HG03354 (cell line): ENCODE data around the gene PPME1.
"Not testable (repeated sequence)": the region's sequence is repeated elsewhere in the genome, so short reads cannot be mapped to it uniquely, and the experiment has no call there.

ENCODE experiments used
- ATAC-seq: cut with Tn5 transposase; IDR thresholded peaks from one replicate; pipeline ENCODE4 v1.9.1; 2021; ENCODE audit warnings: mild to moderate bottlenecking; ENCODE audit not compliant: unreplicated experiment, poor library complexity, severe bottlenecking

PPME1 gene, protein sequence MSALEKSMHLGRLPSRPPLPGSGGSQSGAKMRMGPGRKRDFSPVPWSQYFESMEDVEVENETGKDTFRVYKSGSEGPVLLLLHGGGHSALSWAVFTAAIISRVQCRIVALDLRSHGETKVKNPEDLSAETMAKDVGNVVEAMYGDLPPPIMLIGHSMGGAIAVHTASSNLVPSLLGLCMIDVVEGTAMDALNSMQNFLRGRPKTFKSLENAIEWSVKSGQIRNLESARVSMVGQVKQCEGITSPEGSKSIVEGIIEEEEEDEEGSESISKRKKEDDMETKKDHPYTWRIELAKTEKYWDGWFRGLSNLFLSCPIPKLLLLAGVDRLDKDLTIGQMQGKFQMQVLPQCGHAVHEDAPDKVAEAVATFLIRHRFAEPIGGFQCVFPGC

DNA sequence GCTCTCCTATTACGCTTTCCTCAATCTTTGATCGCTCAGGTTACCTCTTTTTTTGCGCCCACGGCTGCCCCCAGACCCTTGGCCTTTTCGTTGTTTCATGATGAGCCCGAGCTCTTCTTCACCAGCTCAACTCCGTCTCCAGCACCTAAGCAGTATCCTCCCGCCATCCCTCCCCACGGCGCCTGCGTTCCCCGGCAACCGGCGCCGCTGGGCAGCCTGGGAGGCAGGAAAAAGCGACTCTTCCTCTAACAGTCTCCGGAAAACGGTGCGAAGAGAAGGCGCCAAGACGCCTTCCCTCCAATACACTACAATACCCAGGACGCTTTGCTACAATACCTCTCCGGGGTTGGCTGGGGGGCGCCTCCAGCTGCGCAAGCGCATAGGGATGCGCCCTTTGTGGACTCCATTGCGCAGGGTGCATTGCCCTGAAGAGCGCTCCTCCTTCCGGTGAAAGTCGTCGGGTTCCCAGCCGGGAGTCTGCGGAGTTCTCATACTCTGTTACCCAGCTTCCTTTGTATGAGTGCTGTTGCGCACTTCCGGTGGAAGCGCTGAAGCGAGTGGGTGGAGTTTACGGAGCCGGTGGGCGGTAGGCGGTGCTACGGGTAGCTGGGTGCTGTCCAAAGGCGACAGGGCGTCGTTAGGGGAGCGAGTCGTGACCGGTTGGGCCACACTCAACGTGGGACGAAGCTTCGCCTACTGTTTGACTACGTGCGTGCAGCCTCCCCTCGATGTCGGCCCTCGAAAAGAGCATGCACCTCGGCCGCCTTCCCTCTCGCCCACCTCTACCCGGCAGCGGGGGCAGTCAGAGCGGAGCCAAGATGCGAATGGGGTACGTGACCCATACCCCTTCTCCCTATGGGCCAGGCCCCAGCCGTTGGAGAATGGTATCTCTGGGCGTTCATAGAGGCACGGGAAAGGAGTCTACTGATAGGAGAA lies at the start of gene PPME1, which contains the start of gene C2CD3:
Gene PPME1, plus strand, starts transcription at position 596 of the 936 bp plus-strand sequence. Its CDS starts 133 bp downstream, at position 729.
Gene C2CD3, minus strand, starts transcription at position 309 of the 936 bp plus-strand sequence. Its CDS starts 210 bp downstream, at position 99.
- peak; percentile 97 for ATAC-seq

DNA sequence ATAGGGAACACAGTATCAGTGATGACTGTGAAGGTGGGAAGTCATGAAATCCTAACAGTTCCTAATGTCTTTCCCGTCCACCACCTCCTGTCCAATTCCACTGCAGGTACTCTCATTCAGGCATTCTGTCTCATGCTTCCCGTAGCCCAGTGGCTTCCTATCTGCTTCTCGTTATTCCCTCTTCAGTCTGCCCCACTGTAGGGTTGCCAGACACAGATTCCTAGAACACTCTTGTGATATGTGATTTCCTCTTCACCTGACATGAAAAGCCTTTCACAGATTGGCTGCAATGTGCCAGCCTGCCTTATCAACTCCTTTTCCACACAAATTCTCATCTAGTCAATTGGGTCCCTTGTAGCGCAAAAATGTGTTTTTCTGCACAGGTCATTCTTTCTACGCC lies 49.3 kb upstream of the PPME1 start:
- no peak for ATAC-seq

DNA sequence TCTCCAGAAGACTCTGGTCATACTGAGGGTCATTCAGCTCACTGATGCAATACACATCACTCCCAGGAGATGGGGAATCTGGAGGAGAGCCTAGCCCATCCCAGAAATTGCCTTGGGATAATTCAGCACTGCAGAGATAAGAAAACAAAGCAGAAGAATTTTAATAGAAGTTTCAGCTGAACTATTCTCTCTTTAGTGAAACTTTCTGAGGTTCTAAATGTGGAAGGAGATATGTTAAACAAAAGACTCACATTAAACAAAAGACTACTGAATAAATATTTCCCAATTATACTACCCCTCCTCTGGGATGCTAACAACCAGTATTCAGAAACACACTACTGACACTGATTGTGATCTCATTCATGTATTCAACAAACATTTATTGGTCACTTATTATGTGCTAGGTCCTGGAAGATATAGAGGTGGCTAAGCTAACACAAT lies 48.1 kb upstream of the PPME1 start:
- ATAC-seq, result no peak

DNA sequence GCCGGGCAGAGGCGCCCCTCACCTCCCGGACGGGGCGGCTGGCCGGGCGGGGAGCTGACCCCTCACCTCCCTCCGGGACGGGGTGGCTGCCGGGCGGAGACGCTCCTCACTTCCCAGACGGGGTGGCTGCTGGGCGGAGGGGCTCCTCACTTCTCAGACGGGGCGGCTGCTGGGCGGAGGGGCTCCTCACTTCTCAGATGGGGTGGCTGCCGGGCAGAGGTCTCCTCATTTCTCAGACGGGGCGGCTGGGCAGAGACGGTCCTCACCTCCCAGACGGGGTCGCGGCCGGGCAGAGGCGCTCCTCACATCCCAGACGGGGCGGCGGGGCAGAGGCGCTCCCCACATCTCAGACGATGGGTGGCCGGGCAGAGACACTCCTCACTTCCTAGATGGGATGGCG lies 42.0 kb upstream of the PPME1 start:
- ATAC-seq, result not testable (repeated sequence)

DNA sequence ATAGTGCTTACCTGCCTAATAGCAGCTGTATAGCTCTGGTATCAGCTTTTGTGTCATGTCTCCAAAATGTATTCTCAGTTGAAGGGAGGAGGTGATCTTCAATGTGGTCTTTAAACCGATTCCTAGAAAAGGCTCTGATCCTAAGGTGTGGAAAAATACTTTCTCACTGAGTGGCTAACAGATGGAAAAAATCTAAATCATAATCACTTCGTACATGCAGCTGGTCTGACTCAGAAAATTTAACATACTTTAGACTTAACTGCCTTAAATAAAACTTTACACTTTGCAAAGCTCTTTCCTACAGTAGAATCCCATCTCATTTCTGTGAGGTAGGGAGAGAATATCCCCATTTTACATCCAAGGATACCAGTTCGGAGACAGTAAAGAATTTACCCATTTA lies 38.3 kb upstream of the PPME1 start:
- ATAC-seq, result no peak

DNA sequence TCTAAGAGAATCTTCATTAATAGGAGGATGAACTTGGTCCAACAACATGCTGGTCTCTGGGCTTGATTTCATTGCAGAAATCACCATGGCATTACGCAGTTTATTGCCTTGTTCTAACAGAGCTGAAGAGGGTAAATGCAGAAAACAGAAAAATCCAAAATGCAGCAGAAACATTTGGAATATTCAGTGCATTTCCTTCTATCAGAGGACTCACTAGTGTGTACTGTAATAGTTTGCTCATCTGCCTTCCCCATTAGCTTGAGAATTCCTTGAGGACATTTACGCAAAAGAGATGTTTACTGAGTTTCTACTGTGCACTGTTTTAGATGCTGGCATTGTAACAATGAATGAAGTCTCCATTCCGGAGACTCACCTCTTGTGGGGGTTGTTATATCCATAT lies 37.7 kb upstream of the PPME1 start:
- no peak for ATAC-seq

DNA sequence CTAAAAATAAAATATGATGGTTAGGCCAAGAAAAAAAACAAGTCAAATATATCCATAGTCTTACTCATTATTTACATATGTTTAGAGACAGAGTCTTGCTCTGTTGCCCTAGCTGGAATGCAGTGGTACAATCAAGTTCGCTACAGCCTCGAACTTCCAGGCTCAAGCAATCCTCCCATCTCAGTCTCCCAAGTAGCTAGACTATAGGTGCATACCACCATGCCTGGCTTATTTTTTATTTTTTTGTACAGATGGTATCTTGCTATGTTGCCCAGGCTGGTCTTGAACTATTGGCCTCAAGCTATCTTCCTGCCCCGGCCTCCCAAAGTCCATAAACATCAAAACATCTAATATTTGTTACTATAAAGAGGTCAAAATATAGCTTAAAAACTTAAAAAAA lies 36.4 kb upstream of the PPME1 start:
- no peak for ATAC-seq

DNA sequence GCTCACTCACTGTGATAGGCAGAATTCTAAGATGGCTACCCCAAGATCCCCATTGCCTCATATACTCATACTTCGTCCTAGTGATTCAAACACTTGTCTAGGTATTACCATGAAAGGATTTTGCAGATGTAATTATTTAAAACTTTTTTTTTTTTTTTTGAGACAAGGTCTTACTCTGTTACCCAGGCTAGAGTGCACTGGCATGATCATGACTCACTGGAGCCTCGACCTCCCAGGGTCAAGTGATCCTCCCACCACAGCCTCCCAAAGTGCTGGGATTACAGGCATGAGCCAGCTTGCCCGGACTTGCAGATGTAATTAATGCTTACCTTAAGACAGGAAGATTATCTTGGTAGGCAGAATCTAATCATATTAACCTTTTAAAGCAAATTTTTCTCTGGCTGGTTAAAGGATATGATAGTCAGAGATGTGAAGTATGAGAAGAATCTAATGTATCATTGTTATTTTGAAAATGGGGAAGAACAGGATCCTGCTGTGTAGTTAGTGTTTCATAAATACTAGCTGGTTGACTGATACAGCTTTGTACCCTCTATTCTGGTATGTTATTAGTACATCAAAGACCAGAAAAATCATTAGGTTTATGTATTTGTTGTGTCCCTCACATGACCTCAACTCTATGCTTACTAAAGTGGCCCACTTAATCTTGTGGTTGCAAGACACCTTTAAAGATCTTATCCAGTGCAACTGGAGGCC lies 35.8 kb upstream of the PPME1 start:
- no peak for ATAC-seq

DNA sequence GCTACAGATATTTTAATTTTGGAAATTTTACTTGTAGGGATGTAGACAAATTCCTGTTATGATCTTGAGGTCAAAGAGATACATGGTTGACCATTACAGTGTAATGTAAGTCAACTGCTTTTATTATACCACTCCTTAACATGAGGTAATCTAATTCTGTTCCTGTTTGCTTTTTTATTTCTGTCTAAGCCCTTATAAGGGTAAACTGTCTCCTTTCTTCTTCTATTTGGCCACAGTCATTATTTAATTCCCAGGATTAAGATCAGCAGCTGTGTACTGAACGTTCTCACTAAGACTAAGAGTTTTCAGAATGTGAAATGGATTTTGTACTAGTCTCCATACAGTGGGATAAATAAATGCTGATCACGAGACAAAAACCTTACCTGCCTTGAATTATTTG lies 33.1 kb upstream of the PPME1 start:
- no peak for ATAC-seq

DNA sequence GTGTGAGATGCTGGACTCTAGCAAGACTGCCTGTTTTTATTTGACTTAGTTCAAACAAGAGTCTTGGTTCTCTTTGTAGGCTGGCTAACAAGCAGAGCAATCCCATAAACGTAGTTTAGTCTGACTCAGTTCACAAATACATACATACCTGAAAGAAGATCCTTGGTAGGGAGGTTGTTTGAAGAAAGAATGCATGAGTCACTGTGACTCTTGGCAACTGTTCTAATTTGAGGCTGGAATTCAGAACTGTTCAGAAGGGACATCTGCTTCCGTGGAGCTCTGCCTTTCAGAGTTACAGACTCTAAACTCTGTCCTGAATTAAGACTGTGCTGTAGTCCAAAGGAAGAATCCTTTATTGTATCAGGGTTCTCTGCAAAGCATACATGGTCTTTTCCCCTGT lies 32.5 kb upstream of the PPME1 start:
- no peak for ATAC-seq

DNA sequence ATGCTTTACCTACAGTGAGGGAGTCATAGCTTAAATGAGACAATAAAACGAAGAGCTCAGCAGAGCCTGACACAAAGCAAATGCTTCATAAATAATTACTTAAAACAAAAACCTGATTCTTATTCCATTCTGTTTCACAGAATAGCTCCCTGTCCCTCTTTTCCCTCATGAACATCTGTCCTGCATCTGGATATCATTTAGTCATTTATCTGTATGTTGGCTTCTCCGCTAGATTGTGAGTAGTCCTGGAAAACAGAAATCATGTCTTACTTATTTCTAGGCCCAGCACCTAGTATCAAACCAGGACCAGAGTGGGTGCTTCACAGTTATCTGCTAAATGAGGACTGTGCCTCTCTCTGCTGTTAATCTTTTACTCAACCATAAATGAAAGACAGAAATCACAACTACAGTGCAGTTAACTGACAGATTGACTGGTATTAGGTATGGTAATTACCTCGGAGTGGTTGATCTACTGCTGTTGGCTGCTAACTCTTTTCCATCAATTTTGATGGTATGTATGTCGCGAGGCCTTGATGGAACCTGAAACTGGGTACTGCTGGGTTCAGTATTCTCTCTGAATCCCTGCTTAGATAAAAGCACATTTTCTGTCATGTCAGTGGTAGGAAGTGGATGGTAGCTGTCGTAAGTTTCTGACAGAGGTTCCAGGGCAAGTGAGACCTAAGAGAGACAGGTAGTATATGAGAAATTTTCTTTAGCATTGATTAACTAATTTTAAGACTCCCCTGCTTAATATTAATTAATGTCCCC lies 31.8 kb upstream of the PPME1 start:
- no peak for ATAC-seq

DNA sequence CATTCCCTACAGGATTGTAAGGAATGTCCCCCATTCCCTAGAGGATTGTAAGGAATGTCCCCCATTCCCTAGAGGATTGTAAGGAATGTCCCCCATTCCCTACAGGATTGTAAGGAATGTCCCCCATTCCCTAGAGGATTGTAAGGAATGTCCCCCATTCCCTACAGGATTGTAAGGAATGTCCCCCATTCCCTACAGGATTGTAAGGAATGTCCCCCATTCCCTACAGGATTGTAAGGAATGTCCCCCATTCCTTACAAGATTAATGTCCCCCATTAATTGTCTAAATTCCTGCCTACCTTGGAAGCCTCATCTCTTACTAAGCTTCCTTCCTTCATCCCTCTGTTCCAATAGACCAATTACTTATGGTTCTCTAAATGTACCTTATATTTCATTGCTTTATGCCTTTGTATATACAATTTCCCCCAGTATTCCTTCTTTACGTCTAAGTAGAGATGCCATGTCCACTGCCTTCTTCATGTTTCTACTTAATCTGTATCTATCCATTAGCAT lies 31.1 kb upstream of the PPME1 start:
- ATAC-seq, result not testable (repeated sequence)

DNA sequence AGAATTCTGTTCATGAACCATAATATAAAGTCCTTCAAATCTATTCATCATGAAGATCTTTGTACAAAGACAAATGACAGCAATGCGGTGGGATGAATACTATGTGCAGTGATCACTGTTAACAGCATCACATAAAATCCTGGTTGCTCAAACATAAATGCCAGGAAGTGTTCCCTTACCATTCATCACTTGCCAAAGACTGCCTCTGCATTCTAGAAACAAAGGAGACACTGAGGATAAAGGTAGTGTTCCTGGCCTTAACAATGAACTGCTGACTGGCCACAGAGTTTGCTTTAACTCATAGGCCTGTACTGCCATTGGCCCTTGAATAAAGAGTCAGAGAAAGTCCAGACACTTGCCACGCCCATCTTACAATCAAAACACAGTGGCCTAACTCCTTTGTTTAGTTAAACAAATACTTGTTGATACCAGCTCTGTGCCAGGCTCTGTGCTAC lies 29.8 kb upstream of the PPME1 start:
- ATAC-seq, result no peak

DNA sequence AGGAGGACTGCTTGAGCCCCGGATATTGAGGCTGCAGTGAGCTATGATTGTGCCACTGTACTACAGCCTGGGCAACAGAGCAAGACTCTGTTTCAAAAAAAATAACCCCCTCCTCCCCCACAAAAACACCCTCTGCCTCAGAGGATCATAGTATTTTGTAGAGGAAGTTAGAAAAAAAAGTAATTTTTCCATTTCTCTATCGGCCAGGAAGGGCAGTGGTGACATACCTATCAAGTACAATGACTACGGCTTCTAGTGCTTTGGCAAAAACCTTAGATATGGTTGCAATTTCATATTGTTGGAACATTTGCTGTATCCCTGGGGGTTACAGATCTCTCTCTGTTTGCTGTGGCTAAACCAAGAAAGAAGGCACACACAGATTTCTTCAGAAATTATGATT lies 29.2 kb upstream of the PPME1 start:
- ATAC-seq, result no peak

DNA sequence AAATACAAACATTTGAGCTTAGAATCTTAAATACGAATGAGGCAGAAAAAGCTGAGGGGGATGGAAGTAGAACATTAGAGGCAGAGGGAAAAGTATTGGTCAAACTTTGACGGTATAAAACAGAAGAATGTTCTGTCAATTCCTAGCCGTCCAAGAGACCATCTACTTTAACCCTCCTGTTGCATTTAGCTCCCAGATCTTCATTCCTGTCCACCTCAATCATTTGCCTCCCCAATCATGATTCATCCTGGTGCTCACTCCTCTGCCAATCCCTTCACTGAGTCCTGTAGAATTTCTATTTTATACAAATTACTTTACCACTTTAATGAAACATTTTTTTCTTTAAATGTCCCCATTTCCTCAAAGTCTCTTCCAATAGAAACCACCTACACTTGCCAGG lies 28.5 kb upstream of the PPME1 start:
- ATAC-seq, result no peak

DNA sequence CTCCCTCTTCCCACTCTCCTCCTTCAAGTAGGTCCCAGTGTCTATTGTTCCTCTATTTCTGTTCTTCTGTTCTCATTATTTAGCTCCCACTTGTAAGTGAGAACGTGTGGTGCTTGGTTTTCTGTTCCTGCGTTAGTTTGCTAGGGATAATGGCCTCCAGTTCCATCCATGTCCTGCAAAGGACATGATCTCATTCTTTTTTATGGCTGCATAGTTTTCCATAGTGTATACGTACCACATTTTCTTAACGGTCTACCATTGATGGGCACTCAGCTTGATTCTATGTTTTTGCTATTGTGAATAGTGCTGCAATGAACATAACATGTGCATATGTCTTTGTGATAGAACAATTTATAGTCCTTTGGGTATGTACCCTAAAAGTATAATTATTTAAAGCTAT lies 26.5 kb upstream of the PPME1 start:
- no peak for ATAC-seq

DNA sequence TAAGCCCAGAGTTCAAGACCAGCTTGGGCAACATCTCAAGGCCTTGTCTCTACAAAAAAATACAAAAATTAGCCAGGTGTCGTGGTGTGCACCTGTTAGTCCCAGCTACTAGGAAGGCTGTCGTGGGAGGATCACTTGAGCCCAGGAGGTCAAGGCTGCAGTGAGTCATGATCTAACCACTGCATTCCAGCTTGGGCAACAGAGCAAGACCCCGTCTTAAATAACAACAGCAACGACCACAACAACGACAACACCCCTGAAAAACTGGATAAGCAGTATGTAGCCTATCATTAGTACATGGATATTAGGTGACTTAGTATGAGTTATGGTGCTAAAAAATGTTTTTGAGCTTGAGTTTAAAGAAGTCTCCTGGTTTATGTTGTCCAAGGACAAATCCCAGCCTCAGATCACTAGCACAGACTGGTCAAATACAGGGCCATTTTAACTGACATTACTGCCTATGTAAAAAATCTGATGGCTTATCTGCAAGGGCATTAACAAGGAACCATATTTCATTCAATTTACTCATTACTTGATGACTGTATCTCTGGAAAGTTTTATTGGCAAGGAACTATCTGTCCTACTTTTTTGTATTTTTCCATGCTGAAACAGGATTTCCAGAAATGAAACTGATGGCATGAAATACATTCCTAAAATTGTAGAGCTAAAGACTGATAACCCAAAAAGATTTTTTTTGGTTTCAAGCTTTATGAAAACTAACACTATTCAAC lies 23.7 kb upstream of the PPME1 start:
- ATAC-seq, result no peak

DNA sequence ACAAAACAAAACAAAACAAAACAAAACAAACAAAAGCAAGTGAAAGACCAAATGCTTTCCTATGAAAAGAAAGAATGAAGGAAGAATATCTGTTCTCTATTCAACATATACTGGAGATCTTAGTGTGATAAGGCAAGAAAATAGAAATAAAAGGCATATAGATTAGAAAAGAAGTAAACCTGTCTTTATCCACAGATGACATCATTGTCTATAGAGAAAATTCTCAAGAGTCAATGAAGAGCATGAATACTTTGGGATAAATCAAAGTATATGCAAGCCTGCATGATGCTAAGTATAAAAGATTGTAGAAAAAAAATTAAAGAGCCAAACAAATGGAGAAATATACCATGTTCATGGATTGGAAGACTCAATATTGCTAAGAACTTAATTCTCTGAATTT lies 17.9 kb upstream of the PPME1 start:
- ATAC-seq, result no peak
